HepG2 (cell line): Measurements from ENCODE around the gene DIP2C. TPM values are rescaled to one million over a fixed set of nuclear protein-coding genes. Genes with fewer than 3 reads are reported as not detected.

Experiments
- ATAC-seq: fragments of 200-7000 bp; cut with Tn5 transposase; 3 replicates; pipeline ENCODE4 v1.9.1; 2020; ENCODE audit warnings: mild to moderate bottlenecking, moderate library complexity
- BruUV-seq: library from RNA; stranded (reverse); fragments of 400-500 nt; replicated peaks from 2 replicates; lab custom pipeline; 2021; lab: Mats Ljungman, UMichigan
- CTCF ChIA-PET: fragments of 300-600 bp; formaldehyde crosslinking; extraction: SDS; loops from one replicate; lab custom pipeline; 2021; ENCODE audit warnings: low total read pairs, inconsistent platforms, low intra/inter-chr PET ratio; lab: Yijun Ruan, JAX
- POLR2A ChIA-PET: fragments of 350-600 bp; sonication (Branson Sonifier 250); formaldehyde crosslinking; loops from one replicate; lab custom pipeline; 2020; ENCODE audit warnings: antibody characterized with exemption, inconsistent platforms; lab: Yijun Ruan, JAX
- DNase-seq: peaks from one replicate; pipeline ENCODE4 v3.0.0-alpha.2; 2015; ENCODE audit warnings: low spot score
- FAIRE-seq: peaks from 3 replicates; lab custom pipeline; 2011; peaks lifted over from hg19 to GRCh38; lab: Jason Lieb, UNC
- H2AFZ ChIP-seq: one replicate; pipeline ENCODE4 v1.6.1; 2011; ENCODE audit warnings: low read length, inconsistent platforms
- H3K27ac ChIP-seq: fragments of 300-600 bp; 3 replicates; pipeline ENCODE4 v1.8.0; 2011; ENCODE audit warnings: mixed run types, mild to moderate bottlenecking, mixed read lengths, low read length, inconsistent platforms; ENCODE audit not compliant: insufficient read depth; ENCODE audit errors: extremely low read length
- H3K27me3 ChIP-seq, 2 experiments: fragments of 200-600 bp in 1 of 2; 2 replicates in 1 of 2; 3 replicates in 1 of 2; pipeline versions ENCODE4 v1.6.0 to v1.8.0; 2011; ENCODE audit warnings: low read length in 2 of 2, mild to moderate bottlenecking in 2 of 2, moderate library complexity in 2 of 2, inconsistent platforms in 1 of 2; ENCODE audit not compliant: insufficient read depth in 2 of 2, control insufficient read depth in 1 of 2
- H3K36me3 ChIP-seq, 2 experiments: fragments of 200-600 bp in 1 of 2; replicated peaks in 1 of 2; 2 replicates in 1 of 2; 3 replicates in 1 of 2; pipeline versions ENCODE4 v1.5.1 to v1.8.0; 2011; ENCODE audit warnings: low read length in 2 of 2, inconsistent platforms in 1 of 2; ENCODE audit not compliant: insufficient read depth in 2 of 2, control insufficient read depth in 1 of 2
- H3K4me1 ChIP-seq: 2 replicates; pipeline ENCODE4 v1.5.1; 2012; ENCODE audit warnings: low read length, inconsistent platforms; ENCODE audit not compliant: insufficient read depth
- H3K4me2 ChIP-seq: 2 replicates; pipeline ENCODE4 v1.6.0; 2011; ENCODE audit warnings: low read depth, low read length, inconsistent platforms
- H3K4me3 ChIP-seq, 3 experiments: fragments of 200-600 bp in 1 of 3; sonication (generic), shearing (Covaris generic) in 1 of 3; replicated peaks in 1 of 3; 2 replicates each; pipeline ENCODE4 v1.5.1; 2011 to 2016; ENCODE audit warnings: low read length in 3 of 3, inconsistent platforms in 2 of 3, low read depth in 2 of 3, mild to moderate bottlenecking in 2 of 3, control low read depth in 1 of 3, mixed read lengths in 1 of 3; ENCODE audit not compliant: insufficient read depth in 1 of 3
- H3K79me2 ChIP-seq: one replicate; pipeline ENCODE4 v1.6.1; 2011; ENCODE audit warnings: low read length, inconsistent platforms; ENCODE audit not compliant: insufficient read depth
- H3K9ac ChIP-seq: 2 replicates; pipeline ENCODE4 v1.6.0; 2011; ENCODE audit warnings: mild to moderate bottlenecking, low read depth, low read length, inconsistent platforms; ENCODE audit not compliant: insufficient read depth
- H3K9me3 ChIP-seq: 2 replicates; pipeline ENCODE4 v1.5.1; 2012; ENCODE audit warnings: mild to moderate bottlenecking, low read length
- H4K20me1 ChIP-seq: 2 replicates; pipeline ENCODE4 v1.6.0; 2011; ENCODE audit warnings: inconsistent platforms, mild to moderate bottlenecking, low read length, moderate library complexity; ENCODE audit not compliant: insufficient read depth
- CREM ChIP-seq, 2 experiments: sonication (generic) in 1 of 2; formaldehyde crosslinking in 1 of 2; IDR thresholded peaks; 2 replicates each; pipeline versions ENCODE4 v1.4.0 to v1.6.1; 2016 to 2020; ENCODE audit warnings: antibody characterized with exemption in 1 of 2, mild to moderate bottlenecking in 1 of 2, missing genetic modification reagents in 1 of 2
- DRAP1 ChIP-seq: IDR thresholded peaks from 2 replicates; pipeline ENCODE4 v1.6.1; 2016; ENCODE audit warnings: missing genetic modification reagents, missing compliant biosample characterization
- HMG20B ChIP-seq: conservative IDR thresholded peaks from 2 replicates; pipeline ENCODE4 v1.6.1; 2016; ENCODE audit warnings: missing genetic modification reagents, missing compliant biosample characterization
- IKZF5 ChIP-seq: IDR thresholded peaks from 2 replicates; pipeline ENCODE4 v1.6.1; 2018; ENCODE audit warnings: missing genetic modification reagents, mild to moderate bottlenecking, missing compliant biosample characterization
- LRRFIP1 ChIP-seq: sonication (generic); formaldehyde crosslinking; conservative IDR thresholded peaks from 2 replicates; pipeline ENCODE4 v1.4.0; 2020; ENCODE audit warnings: missing genetic modification reagents
- MBNL3 ChIP-seq: fragments of 250-450 bp; sonication (Bioruptor Pico); conservative IDR thresholded peaks from 2 replicates; pipeline ENCODE4 v1.8.0; 2022; ENCODE audit warnings: mild to moderate bottlenecking, inconsistent platforms
- MXD3 ChIP-seq: IDR thresholded peaks from 2 replicates; pipeline ENCODE4 v1.6.1; 2016; ENCODE audit warnings: mild to moderate bottlenecking, missing biosample characterization, missing genetic modification reagents
- NCOA1 ChIP-seq: sonication (generic); formaldehyde crosslinking; IDR thresholded peaks from 2 replicates; pipeline ENCODE4 v1.9.0; 2021; ENCODE audit warnings: missing genetic modification reagents
- ZFX ChIP-seq: sonication (generic); formaldehyde crosslinking; IDR thresholded peaks from 2 replicates; pipeline ENCODE4 v1.4.0; 2020; ENCODE audit warnings: mild to moderate bottlenecking, low read depth, missing genetic modification reagents, moderate library complexity
- ZNF282 ChIP-seq: fragments of 450-650 bp; IDR thresholded peaks from 2 replicates; pipeline ENCODE4 v1.6.1; 2018; ENCODE audit not compliant: partially characterized antibody
- ZNF367 ChIP-seq: sonication (generic); formaldehyde crosslinking; IDR thresholded peaks from 2 replicates; pipeline ENCODE4 v1.4.0; 2020; ENCODE audit warnings: missing genetic modification reagents, borderline replicate concordance
- ZNF484 ChIP-seq: sonication (generic); formaldehyde crosslinking; IDR thresholded peaks from 2 replicates; pipeline ENCODE4 v1.5.1; 2020; ENCODE audit warnings: mild to moderate bottlenecking, low read depth, missing genetic modification reagents, borderline replicate concordance
- ZNF512B ChIP-seq: sonication (generic); formaldehyde crosslinking; IDR thresholded peaks from 2 replicates; pipeline ENCODE4 v1.5.1; 2020; ENCODE audit warnings: missing genetic modification reagents, mild to moderate bottlenecking, borderline replicate concordance
- ZNF639 ChIP-seq: conservative IDR thresholded peaks from 2 replicates; pipeline ENCODE4 v1.6.1; 2018; ENCODE audit warnings: missing genetic modification reagents
- WGBS: methylation state at CpG from one replicate; pipeline ENCODE4 v1.1.6; 2017; ENCODE audit warnings: low lambda C conversion rate; 5-methylcytosine and 5-hydroxymethylcytosine counted together
- in situ Hi-C: cut with HindIII; loops from 2 replicates; pipeline ENCODE4 v1.10.0; 2017; ENCODE audit warnings: low pct_unique_long_range_greater_than_20kb; ENCODE audit not compliant: extremely low pct_ligation_motif_present
- intact Hi-C: fragments of 100-400 bp; cut with micrococcal nuclease; formaldehyde crosslinking; loops from one replicate; pipeline ENCODE4 v1.10.0; 2022; ENCODE audit not compliant: unreplicated experiment
- polyA plus RNA-seq, 8 experiments: library from polyadenylated mRNA; depleted of rRNA in 3 of 8; stranded (reverse) in 7 of 8; unstranded in 1 of 8; fragments of >200 nt; fragmentation: Illumina TruSeq in 4 of 8; extraction: Trizol in 4 of 8; gene quantifications; 2 replicates each; pipeline versions ENCODE4 v1.2.1 to v1.2.3, GENCODE V29; 2011 to 2016; ENCODE audit warnings: low read depth in 4 of 8, missing spikeins in 1 of 8, mixed read lengths in 1 of 8; ENCODE audit not compliant: insufficient read depth in 1 of 8
- total RNA-seq, 5 experiments: library from RNA; depleted of rRNA; stranded (reverse); fragments of >200 nt; fragmentation: Illumina TruSeq; extraction: Trizol; gene quantifications; 2 replicates each; pipeline ENCODE4 v1.2.3, GENCODE V29; 2016; ENCODE audit warnings: low read depth in 1 of 5

Gene DIP2C
- total and polyA plus RNA-seq, 2 of the 13 experiments (the other 11 are each of a cell fraction or from before 2014, with no cell fraction given), result 2.2 to 2.7 TPM

- FAIRE-seq, result no peak
- POLR2A ChIA-PET, result no interaction called here
- Histone ChIP-seq H3K4me2 (no peak overlapping the region), H3K79me2 (no peaks in the 10 kb centered on the region), H3K4me3 (no peak overlapping the region), H3K9me3 (no peaks in the 10 kb centered on the region), H4K20me1 (no peaks in the 10 kb centered on the region; the same call in 1 of the 2 replicates), H3K36me3 (no peaks in the 10 kb centered on the region), H2AFZ (no peak overlapping the region), H3K27ac (no peak overlapping the region), H3K27me3 (no peaks in the 10 kb centered on the region), H3K9ac (no peak overlapping the region), H3K4me1 (peaks cover 10% of the 10 kb centered on the region)
- in situ Hi-C loops (no loop called here), intact Hi-C loops (no loop called here)
- WGBS, result 92% methylated on average over 27 of the region's 37 CpGs
- no TSS peak for BruUV-seq
- no peak for ATAC-seq
- CTCF ChIA-PET, result no interaction called here
- no peak for DNase-seq
- TF ChIP-seq CREM (IDR thresholded peaks at IDR 0.05), result no peak
- no peak for TF ChIP-seq CREM (CRISPR knock-in tag; IDR thresholded peaks at IDR 0.05)
- no peak for TF ChIP-seq ZNF639 (CRISPR knock-in tag)
- no peak for TF ChIP-seq NCOA1
- TF ChIP-seq DRAP1 (CRISPR knock-in tag), result no peak
- no peak for TF ChIP-seq IKZF5 (CRISPR knock-in tag)
- no peak for TF ChIP-seq HMG20B (CRISPR knock-in tag)
- TF ChIP-seq MBNL3 (CRISPR knock-in tag), result no peak
- TF ChIP-seq ZNF282, result no peak
- TF ChIP-seq ZFX (CRISPR knock-in tag), result no peak
- no peak for TF ChIP-seq MXD3
- TF ChIP-seq ZNF367 (CRISPR knock-in tag), result no peak
- TF ChIP-seq ZNF484 (CRISPR knock-in tag), result no peak
- no peak for TF ChIP-seq ZNF512B (CRISPR knock-in tag)
- TF ChIP-seq LRRFIP1 (CRISPR knock-in tag), result no peak
These were observed 161.0 kb downstream of the DIP2C start for GRCh38 chr10:528173-529165.
